Stimulated activated CD8-positive, alpha-beta memory T cell treated with anti-CD3 and anti-CD28 coated beads, Interleukin-7, amount 100 ng/mL, for 4 hours (primary cell): ENCODE measurements around the gene DENND6B.
"Not testable (repeated sequence)": the region's sequence is repeated elsewhere in the genome, so short reads cannot be mapped to it uniquely, and the experiment has no call there.

ENCODE experiments used
- DNase-seq, 2 donors: peaks; one replicate each; pipeline ENCODE4 v3.0.0-alpha.2; 2020; ENCODE audit warnings: low read depth in 2 of 2

DENND6B gene

DNA sequence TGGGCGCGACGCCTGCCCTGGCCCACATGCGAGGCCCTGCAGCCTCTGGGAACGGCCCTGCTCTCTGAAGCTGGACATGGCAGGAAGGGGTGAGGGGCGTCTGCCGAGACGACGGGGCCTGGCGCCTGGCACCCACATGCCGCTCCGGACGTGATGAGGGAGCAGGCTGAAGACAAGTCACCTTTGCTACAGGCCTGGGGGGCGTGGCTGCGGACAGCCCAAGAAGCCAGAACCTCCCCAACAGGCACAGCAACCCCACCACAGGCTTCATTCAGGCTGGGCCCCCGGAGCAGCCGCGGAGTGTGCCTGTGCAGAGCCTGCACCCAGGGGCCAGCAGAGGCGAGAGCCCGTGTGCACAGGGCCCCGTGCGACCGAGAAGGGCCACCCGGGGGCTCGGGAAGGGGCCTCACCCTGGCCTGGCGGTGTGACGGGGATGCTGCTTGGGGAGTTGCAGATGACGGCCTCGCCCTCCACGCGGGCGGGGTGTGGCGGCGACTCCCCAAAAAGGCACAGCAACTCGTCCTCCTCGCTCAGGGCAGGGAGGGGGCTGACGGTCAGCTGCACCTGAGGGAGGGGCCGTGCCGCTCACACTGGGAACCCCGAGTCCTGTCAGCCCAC, 40.0 kb downstream of the DENND6B start:
- no peak for DNase-seq

DNA sequence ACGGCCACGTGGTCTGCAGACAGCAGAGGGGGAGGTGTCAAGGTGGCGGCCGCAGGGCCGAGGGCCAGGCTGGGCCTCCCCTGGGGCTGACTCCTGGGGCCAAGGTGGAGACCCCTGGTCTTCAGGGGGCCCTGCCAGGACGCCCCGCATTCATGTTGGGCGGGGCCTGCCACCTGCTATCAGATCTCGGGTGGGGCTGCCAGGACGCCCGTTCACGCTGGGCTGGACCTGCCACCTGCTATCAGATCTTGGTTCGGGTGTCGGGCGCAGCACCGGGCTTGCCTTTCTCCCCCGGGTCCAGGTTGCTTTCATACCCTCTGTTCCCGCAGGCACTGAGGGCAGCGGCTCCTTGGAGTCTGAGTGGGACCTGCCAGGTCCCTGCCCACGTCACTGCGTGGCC, 40.5 kb downstream of the DENND6B start:
- DNase-seq, result no peak

DNA sequence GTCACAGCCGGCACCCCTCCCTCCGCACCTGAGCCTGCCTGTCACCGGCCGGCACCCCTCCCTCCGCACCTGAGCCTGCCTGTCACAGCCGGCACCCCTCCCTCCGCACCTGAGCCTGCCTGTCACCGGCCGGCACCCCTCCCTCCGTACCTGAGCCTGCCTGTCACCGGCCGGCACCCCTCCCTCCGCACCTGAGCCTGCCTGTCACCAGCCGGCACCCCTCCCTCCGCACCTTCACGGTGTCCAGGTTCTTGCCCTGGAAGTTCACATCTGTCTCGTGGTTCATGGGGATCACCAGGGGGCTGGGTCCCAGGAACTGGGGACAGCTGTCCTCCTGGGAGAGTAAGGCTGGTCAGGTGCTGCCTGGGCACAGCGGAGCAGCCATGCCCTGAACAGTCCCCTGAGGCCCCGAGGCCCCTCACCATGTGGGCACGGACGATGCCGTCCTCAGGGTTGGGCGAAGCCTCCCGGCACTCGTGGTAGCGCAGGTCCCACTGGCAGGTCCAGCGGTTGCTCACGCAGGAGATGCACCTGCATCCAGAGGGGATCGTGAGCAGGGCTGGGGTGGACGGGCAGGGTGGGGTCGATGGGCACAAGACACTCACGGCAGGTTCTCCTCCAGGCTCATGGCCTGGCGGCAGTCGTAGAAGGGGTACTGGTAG, 41.1 kb downstream of the DENND6B start:
- no peak for DNase-seq

DNA sequence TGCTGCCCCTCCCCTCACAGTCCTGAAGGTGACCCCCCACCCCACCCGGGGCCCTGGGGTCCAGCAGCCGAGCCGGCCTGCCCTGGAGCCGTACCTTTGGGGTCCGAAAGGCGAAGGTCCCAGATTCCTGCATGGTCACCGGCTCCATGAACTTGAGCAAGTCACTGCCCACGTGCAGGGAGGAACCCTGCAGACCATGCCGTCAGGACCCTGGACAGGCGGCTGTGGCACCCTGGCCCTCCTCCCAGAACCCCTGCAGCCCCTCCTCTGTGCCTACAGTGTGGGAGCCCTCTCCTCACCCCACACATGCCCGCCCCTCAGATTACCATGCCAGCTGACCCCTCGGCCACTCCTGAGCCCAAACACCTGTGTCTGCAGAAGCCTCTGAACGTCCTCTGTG, 42.3 kb downstream of the DENND6B start:
- no peak for DNase-seq

DNA sequence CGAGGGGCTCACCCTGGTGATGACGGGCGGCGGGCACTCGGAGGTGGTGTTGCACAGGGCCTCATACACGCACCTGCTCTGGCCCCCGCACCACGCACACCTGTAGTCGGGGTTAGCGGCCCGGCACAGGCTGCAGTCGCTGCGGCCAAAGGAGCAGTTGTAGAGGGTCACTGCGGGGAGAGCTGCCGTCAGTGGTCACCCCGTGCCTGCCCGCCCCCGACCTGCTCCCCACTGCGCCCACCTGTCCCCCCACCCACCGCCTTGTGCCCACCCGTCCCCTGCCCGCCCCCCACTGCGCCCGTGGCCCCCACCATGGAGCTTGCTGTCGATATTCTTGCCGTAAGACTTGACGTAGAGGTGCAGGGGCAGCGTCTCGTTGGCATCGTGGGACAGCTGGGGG, 43.0 kb downstream of the DENND6B start:
- no peak for DNase-seq

DNA sequence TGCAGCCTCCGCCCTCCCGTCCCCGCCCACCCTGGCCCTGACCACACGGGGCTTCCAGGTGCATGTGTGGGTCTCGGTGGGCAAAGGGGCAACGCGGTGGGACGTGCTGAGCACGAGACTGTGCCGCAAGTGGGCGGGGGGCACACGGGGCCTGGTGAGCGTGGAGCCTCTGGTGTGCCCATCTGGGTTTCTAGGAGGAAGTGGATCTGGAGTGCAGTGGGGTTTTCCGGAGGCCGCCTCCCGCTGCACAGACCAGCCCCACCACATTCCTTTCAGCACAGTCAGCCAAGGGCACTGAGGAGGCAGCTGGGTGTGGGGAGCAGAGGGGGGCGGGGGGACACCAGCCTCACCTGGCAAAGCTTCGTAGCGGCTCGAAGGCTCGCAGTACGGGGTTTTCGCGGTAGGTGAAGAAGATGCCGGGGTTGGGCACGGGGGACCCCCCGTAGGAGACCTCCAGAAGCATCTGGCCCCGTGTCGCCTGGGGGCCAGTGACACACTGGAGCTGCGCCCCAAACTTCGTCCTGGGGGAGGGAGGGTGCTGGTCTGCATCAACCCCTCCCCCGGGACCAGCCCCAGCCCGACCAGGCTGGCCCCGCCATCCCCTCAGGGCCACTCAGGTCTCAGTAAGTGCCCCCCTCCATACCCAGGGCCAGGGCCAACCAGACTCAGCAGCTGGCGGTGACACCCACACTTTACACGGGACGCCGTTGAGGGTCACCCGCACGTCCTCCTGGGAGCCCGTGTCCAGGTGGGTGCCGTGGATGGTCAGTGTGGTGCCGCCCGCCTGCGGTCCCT, 44.3 kb downstream of the DENND6B start:
- DNase-seq, result no peak

DNA sequence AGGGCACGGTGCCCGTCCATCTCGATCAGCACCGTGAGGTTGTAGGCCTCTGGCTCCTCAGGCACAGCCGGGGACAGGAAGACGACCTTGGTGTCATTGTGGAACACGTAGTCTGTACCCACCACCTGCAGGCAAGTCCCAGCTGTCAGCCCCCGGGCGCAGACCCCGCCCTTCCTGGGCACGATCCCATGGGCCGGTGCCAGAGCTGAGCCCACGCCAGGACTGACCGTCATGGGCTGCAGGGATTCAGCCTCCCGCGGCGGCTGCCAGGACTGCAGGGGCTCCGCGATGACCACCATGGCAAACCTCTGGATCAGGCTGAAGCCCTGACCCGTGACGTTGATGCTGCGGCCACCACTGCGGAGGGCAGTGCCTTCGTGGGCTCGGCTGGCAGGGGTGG, 44.9 kb downstream of the DENND6B start:
- no peak for DNase-seq

DNA sequence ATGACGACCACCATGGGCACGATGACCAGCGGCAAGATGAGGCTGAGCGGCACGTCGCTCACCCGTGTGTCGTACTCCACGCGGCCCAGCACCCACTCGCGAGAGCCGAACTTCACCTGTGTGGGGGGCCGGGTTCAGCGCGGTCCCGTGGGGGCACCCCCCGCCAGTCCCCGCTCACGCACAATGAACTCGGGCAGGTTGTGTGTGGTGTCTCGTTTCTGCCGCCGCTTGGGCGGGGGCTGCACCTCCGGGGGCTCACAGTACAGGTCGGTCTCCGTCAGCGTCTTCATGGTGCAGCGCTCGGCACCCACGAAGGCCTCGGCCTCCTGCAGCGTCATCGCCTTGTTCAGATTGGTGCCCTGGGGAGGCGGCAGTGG, 45.4 kb downstream of the DENND6B start:
- DNase-seq, result no peak

DNA sequence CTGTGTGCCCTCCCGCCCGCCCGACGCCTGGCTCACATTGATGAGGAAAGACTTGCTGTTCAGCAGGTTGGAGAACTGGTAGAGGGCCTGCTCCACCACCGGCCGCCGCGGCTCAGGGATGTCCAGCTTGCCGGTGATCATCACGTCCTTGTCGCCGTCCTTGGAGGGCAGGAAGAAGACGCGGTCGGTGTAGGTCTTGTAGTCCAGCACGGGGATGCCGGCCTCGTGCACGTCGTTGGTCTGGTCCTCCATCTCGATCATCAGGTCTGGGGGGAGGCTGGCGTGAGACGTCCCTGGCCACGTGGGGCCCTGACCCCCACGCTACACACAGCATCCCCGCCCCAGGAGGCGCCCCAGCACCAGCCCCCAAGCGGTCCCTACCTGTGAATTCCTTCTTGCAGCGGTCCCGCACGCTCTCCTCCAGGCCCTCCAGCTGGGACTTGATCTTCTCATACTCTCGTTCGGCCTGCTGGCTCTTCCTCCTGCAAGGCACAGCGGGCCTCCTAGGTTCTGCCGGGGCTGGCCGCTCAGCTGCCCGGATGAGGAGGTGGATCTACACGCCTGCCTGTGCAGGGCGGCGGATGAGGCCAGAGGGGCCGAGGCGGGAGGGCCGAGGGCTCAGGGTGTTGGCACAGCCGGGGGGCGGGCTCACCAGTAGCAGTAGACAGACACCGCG, 46.0 kb downstream of the DENND6B start:
- DNase-seq, result no peak

DNA sequence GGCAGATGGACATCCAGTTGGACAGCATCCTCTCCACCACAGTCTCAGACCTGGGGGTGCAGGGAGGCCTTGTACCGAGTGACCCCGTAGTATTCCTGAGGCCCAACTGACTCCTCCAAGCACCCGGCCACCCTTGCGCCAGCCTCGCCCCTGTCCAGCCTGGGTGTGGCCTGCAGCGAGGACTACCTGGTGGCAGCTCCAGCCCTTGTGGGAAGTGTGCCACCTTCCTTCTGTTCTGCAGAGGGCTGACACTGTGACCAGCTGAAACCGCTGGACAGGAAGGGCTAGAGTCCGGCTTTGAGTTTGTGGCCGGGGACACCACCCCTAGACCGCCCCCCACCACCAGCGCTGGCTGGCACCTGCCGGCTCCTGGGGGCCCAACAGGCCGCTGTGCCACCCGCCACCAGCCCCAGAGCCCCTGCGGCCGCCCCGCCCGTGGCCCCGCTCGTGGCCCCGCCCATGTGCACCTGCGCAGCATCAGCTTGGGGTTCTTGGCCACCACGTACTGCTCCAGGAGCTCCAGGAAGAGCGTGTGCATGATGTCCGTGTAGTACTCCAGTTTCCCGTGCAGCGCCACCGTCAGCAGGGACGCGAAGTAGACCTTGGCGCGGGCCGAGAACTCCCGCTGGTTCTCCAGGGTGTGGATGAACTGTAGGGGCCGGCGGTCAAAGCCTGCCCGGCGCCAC, 46.6 kb downstream of the DENND6B start:
- no peak for DNase-seq

DNA sequence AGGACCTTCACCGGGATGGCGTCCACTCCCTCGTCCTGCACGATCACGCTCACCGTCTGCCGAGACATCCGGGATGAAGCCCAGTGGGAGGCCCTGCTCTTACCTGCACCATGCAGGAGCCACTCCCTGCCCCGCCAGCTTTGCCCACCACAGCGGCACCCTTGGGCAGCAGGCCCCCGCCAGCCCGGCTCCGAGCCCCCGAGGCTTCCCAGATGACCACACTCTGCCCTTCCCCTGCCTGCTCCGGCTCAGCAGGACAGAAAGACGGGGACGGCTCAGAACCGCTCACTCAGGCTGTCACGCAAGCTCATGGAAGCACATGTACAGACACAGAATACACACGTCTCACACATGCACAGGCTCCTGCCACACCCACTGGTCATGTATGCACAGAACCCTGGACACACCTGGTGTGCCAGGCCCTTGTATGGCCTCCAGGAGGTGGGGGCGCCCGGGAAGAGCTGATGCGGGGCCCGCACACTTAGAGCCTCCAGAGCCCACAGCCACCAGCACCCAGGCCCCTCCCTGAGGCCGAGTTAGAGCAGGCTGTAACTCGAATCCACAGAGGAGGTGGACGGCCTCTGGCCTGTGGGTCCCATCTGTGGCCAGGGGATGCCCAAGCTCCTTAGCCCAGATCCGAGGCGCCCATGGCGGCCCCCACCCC, 47.7 kb downstream of the DENND6B start:
- no peak for DNase-seq

DNA sequence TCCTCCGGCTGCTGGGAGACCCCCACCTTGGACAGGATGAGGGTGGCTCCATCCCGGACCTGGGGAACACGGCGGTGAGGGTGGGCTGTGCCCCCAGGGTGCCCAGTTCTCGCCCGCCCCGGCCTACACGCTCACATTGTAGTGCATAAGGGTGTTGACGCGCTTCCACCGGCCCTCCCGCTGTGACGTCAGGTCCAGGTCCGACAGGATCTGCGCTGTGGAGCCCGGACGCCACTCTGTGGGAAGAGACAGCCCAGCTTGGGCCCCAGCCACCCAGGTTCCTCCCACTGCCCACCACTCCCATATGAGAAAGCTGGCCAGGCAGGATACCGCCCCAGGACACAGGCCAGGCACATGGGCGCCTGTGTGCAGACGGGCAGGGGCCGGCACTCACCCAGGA, 48.4 kb downstream of the DENND6B start:
- no peak for DNase-seq

DNA sequence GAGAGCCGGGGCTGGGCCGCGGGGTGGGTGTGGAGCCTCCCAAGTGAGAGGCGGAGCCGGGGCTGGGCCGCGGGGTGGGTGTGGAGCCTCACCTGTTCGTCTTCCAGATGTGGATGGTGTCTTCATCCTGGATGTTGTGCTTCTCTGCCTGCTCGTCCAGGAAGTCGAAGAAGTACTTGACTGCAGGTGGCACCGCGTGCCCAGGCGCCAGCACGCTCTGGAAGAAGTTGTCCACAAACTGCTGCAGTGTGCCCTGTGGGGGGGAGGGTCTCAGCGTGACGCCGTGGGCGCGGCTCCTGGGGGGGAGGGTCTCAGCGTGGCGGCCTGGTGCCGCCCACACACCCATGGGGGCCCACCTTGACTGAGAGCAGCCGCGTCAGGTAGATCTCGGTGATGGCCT, 49.1 kb downstream of the DENND6B start:
- DNase-seq, result no peak

DNA sequence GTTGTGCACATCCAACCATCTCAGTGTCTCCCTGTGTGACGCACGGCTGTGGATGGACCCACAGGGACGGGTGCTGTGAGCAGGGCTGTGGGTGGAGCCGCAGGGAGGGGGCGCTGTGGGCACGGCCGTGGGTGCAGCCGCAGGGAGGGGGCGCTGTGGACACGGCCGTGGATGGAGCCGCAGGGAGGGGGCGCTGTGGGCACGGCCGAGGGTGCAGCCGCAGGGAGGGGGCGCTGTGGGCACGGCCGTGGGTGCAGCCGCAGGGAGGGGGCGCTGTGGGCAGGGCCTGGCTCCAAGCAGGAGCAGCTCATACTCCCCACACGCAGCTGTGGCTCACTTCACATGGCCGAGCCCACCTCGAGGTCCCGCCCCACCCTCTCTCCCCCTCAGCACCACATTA, 50.7 kb downstream of the DENND6B start:
- DNase-seq, result no peak

DNA sequence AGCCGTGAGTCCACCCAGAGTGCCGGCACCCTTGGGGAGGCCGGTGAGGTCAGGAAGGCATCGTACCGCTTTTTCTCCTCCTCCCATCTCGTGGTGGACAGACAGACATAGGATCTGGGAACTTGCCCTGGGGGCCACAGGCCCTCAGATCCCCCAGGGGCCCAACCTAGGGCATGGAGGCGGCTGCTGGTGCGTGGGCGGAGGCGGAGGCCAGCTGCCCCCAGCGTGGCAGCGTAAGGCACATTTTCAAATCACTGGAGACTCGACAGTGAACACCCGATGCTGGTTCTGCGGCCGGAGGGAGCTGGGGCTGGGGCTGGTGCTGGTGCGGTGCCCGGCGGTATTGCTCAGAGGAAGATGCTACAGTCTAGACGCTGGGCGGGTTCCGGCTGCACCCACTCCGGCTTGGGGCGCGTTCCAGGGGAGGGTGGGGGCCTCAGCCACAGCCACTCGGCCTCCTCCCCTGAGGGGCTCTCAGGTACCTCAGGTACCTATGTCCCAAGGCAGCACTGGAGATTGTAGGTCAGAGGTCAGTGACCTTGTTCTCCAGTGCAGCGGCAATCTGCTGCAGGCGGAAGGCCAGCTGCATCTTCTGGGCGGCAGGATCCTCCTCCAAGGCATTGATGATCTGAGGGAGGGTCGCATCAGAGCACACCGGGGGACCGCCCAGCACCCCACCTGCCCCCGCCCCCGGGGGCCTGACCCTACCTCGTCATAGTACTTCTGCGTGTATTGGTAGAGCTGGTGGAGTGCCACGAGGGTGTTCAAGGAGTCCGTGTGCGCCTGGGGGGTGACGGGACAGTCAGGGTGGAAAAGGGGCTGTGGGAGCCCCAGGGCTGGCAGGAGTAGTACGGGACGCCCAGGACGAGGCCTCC, 51.4 kb downstream of the DENND6B start:
- DNase-seq, result no peak

DNA sequence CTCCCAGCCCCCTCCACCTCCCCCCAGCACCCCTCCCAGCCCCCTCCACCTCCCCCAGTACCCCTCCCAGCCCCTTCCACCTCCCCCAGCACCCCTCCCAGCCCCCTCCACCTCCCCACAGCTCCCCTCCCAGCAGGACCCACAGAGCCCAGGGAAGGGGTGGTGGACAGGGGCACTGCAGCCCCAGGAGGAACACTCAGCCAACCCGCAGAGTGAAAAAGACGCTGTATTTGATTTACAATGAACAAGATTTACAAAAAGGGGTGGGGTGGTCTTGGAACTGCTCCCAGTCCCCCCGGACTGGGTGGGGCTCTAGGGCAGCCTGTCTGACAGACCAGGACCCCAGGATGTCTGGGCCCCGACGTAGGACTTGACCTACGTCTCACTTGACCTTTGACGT, 52.0 kb downstream of the DENND6B start:
- DNase-seq, result no peak

DNA sequence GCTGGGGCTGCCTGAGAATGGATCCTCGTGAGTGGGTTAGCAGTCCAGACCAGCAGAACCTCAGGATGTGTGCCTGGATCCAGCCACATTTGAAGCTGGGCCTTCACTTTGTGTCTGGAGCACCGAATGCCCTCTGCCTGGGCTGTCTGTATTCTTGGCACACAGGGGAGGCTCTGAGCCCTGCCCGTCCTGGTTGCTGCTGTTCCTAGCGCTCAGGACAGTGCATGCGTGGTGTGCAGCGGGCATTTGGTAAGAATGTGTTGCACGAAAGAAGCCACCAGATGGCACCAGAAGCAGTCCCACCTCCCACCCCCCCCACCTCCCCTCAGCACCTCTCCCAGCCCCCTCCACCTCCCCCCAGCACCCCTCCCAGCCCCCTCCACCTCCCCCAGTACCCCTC, 52.5 kb downstream of the DENND6B start:
- DNase-seq, result no peak

DNA sequence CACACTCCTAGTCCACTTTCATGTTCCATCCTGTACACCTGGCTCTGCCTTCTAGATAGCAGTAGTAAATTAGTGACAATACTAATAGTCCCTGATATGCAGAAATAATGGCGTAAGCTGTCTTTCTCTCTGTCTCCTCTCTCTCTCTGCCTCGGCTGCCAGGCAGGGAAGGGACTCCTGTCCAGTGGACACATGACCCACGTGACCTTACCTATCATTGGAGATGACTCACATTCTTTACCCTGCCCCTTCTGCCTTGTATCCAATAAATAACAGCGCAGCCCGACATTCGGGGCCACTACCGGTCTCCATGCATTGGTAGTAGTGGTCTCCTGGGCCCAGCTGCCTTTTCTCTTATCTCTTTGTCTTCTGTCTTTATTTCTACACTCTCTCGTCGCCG, 53.0 kb downstream of the DENND6B start:
- not testable (repeated sequence) for DNase-seq

DNA sequence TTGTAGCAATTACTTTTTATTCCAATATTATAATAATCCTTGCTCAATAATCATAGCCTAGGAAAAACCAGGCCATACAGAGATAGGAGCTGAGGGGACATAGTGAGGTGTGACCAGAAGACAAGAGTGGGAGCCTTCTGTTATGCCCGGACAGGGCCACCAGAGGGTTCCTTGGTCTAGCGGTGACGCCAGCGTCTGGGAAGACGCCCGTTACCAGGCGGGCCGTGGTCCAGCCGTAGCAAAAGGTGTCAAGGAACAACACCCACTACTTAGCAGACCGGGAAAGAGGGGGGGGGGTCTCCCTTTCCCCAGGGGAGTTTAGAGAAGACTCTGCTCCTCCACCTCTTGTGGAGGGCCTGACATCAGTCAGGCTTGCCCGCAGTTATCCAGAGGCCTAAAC, 53.5 kb downstream of the DENND6B start:
- not testable (repeated sequence) for DNase-seq

DNA sequence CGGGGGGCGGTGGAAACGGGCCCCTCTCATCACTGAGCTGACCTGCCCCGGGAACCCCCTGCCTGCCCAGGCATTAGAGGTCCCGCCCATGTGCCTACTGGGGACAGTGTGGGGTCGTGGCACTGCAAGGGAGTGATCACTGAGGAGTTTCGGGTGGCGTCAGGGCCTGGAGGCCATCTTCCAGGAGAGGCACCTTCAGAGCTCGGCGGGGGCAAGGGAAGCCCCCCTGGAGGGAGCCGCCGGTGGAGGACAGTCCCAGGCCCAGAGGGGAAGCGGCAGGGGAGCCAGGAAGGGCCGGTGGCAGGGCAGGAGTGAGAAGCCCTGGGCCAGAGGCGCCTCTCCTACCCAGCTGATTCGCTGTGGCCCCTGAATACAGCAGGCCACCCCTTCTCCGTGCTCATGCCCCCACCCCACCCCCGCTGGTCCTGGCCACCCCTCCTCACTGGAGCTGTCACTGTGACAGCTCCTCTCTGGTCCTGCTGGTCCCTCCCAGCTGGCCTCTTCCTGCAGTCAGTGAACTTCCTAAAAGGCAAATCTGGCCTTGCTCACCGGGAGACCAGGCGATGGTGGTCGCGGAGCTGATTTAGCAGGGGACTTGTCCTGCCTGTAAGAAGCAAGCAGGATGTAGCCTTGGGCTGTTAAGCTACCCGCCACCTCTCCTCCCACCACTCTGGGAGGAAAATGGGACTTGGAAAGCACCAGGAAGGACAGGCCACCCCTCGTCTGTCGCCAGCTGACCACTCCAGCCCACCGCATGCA, 54.6 kb downstream of the DENND6B start:
- no peak for DNase-seq
